Stomach smooth muscle (tissue), 2 donors: Measurements from ENCODE around the gene RREB1.

ENCODE experiments used
- H3K27ac ChIP-seq: one replicate; pipeline ENCODE4 v1.7.0; 2013; ENCODE audit warnings: mild to moderate bottlenecking, low read length, inconsistent platforms
- H3K27me3 ChIP-seq, 2 donors: one replicate each; pipeline ENCODE4 v1.7.0; 2013; ENCODE audit warnings: low read length in 2 of 2; ENCODE audit not compliant: insufficient read depth in 2 of 2, control insufficient read depth in 1 of 2
- H3K36me3 ChIP-seq, 2 donors: one replicate each; pipeline ENCODE4 v1.7.0; 2013; ENCODE audit warnings: low read length in 2 of 2; ENCODE audit not compliant: control insufficient read depth in 2 of 2, insufficient read depth in 2 of 2
- H3K4me1 ChIP-seq: one replicate; pipeline ENCODE4 v1.7.0; 2013; ENCODE audit warnings: low read length; ENCODE audit not compliant: control insufficient read depth, insufficient read depth
- H3K4me3 ChIP-seq, 2 donors: one replicate each; pipeline ENCODE4 v1.7.0; 2013; ENCODE audit warnings: low read length in 2 of 2
- H3K9ac ChIP-seq, 2 donors: one replicate each; pipeline ENCODE4 v1.7.0; 2013; ENCODE audit warnings: low read length in 2 of 2, mild to moderate bottlenecking in 1 of 2
- H3K9me3 ChIP-seq, 2 donors: one replicate each; pipeline ENCODE4 v1.7.0; 2013; ENCODE audit warnings: low read length in 2 of 2; ENCODE audit not compliant: control insufficient read depth in 2 of 2
- donor health status: healthy.
- donor health status: Pancreatic carcinoma.

RREB1 gene

DNA sequence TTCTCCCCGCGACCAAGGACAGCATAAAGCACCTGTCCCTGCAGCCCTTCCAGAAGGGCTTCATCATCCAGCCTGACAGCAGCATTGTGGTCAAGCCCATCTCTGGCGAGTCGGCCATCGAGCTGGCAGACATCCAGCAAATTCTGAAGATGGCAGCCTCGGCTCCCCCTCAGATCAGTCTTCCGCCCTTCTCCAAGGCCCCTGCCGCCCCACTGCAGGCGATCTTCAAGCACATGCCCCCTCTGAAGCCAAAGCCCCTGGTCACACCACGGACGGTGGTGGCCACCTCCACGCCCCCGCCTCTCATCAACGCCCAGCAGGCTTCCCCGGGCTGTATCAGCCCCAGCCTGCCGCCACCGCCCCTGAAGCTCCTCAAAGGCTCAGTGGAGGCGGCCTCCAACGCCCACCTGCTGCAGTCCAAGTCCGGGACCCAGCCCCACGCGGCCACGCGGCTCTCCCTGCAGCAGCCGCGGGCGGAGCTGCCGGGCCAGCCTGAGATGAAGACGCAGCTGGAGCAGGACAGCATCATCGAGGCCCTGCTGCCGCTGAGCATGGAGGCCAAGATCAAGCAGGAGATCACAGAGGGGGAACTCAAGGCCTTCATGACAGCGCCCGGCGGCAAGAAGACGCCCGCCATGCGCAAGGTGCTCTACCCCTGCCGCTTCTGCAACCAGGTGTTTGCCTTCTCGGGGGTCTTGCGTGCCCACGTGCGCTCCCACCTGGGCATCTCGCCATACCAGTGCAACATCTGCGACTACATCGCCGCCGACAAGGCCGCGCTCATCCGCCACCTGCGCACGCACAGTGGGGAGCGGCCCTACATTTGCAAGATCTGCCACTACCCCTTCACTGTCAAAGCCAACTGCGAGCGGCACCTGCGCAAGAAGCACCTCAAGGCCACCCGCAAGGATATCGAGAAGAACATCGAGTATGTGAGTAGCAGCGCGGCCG, 121.9 kb downstream of the RREB1 start:
- Histone ChIP-seq H3K4me3 (no peak overlapping the region), H3K27ac (no peak overlapping the region), H3K9ac (no peak overlapping the region), H3K4me1 (no peaks in the 10 kb centered on the region), H3K36me3 (peaks cover 49 to 56% of the 10 kb centered on the region in 2 donors), H3K9me3 (no peaks in the 10 kb centered on the region), H3K27me3 (no peaks in the 10 kb centered on the region)

DNA sequence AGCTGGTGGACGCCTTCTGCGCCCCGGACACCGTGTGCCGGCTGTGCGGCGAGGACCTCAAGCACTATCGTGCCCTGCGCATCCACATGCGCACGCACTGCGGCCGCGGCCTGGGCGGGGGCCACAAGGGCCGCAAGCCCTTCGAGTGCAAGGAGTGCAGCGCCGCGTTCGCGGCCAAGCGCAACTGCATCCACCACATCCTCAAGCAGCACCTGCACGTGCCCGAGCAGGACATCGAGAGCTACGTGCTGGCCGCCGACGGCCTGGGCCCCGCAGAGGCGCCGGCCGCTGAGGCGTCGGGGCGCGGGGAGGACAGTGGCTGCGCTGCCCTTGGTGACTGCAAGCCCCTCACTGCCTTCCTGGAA, 122.5 kb downstream of the RREB1 start:
- Histone ChIP-seq H3K4me1 (peaks cover 2% of the 10 kb centered on the region), H3K9ac (no peak overlapping the region), H3K9me3 (no peaks in the 10 kb centered on the region), H3K36me3 (peaks cover 48 to 57% of the 10 kb centered on the region in 2 donors), H3K27me3 (no peaks in the 10 kb centered on the region), H3K4me3 (no peak overlapping the region), H3K27ac (no peak overlapping the region)

DNA sequence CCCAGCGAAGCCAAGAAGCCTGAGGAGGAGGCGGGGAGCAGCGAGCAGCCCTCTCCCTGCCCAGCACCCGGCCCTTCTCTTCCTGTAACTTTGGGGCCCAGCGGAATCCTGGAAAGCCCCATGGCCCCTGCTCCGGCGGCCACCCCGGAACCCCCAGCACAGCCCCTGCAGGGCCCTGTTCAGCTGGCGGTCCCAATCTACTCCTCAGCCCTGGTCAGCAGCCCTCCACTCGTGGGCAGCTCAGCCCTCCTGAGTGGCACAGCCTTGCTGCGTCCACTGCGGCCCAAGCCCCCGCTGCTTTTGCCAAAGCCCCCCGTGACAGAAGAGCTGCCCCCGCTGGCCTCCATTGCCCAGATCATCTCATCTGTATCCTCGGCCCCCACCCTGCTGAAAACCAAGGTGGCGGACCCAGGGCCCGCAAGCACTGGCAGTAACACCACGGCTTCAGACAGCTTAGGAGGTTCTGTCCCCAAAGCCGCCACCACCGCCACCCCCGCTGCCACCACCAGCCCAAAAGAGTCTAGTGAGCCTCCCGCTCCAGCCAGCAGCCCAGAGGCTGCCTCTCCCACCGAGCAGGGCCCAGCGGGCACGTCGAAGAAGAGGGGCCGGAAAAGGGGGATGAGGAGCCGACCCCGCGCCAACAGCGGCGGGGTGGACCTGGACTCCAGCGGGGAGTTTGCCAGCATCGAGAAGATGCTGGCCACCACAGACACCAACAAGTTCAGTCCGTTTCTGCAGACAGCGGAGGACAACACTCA, 123.4 kb downstream of the RREB1 start:
- no peaks in the 10 kb centered on the region for H3K27me3 ChIP-seq
- peaks cover 9% of the 10 kb centered on the region for H3K4me1 ChIP-seq
- H3K27ac ChIP-seq = no peak overlapping the region
- no peak overlapping the region for H3K9ac ChIP-seq
- no peaks in the 10 kb centered on the region for H3K9me3 ChIP-seq
- no peak overlapping the region for H3K4me3 ChIP-seq
- H3K36me3 ChIP-seq = peaks cover 45 to 57% of the 10 kb centered on the region in 2 donors

DNA sequence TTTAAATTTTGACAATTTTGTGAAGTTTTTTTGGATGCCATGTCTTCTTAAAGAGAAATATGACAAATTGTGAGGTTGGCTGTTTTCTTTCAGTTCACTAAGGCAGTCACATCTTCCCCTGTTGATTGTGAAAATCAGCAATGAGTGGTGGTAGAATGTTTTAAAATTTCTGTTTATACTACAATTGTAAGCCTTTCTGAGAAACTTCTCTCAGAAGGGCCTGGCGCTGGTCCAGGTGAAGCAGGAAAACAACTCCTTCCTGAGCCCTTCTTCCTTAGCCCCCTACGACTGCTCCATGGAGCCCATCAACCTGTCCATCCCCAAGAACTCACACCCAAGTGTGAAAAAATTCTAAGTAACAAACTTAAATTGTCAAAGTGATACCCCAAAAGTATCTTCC, 124.6 kb downstream of the RREB1 start:
- peaks cover 36 to 49% of the 10 kb centered on the region in 2 donors for H3K36me3 ChIP-seq
- H3K9ac ChIP-seq = no peak overlapping the region
- no peak overlapping the region for H3K4me3 ChIP-seq
- H3K27me3 ChIP-seq = no peaks in the 10 kb centered on the region
- H3K9me3 ChIP-seq = no peaks in the 10 kb centered on the region
- peaks cover 12% of the 10 kb centered on the region for H3K4me1 ChIP-seq
- no peak overlapping the region for H3K27ac ChIP-seq

- H3K9me3 ChIP-seq = no peaks in the 10 kb centered on the region
- no peak overlapping the region for H3K9ac ChIP-seq
- no peak overlapping the region for H3K27ac ChIP-seq
- H3K4me1 ChIP-seq = peaks cover 19% of the 10 kb centered on the region
- no peaks in the 10 kb centered on the region for H3K27me3 ChIP-seq
- peaks cover 28 to 37% of the 10 kb centered on the region in 2 donors for H3K36me3 ChIP-seq
- H3K4me3 ChIP-seq = no peak overlapping the region
Measured at GRCh38 chr6:7234547-7234946, 126.8 kb downstream of the RREB1 start.

DNA sequence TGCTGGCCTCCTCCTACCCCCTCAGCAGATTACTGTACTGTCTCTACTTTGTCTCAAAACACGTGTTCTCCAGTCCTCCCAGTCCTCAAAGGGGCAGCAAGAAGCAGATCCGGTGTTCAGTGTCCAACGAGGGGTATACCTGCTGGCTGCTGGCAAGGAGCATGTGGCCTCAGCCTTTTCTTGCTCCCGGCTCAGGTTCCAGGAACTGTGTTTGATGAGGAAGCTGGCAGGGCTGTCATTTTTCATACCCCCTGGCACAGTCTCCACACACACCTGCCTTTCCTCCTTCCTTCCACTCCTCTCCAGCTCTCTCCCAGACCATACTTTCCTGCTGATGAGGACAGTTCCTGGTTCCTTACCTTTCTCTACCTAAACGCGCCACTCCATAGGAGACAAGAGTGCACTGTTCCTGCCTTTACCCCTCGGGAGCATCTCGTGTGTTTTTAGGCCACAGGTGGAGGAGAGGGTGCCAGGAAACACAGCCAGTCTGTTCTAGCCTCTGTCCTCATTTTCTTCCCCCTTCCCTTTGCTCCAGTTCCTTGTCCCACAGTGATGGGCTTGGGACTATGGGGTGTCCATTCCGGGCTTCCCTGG, 128.0 kb downstream of the RREB1 start:
- Histone ChIP-seq H3K27ac (no peak overlapping the region), H3K4me1 (peaks cover 19% of the 10 kb centered on the region), H3K9ac (peak overlapping the region in 1 of 2 donors; percentile 29), H3K27me3 (no peaks in the 10 kb centered on the region), H3K9me3 (no peaks in the 10 kb centered on the region), H3K36me3 (peaks cover 24 to 32% of the 10 kb centered on the region in 2 donors), H3K4me3 (no peak overlapping the region)

DNA sequence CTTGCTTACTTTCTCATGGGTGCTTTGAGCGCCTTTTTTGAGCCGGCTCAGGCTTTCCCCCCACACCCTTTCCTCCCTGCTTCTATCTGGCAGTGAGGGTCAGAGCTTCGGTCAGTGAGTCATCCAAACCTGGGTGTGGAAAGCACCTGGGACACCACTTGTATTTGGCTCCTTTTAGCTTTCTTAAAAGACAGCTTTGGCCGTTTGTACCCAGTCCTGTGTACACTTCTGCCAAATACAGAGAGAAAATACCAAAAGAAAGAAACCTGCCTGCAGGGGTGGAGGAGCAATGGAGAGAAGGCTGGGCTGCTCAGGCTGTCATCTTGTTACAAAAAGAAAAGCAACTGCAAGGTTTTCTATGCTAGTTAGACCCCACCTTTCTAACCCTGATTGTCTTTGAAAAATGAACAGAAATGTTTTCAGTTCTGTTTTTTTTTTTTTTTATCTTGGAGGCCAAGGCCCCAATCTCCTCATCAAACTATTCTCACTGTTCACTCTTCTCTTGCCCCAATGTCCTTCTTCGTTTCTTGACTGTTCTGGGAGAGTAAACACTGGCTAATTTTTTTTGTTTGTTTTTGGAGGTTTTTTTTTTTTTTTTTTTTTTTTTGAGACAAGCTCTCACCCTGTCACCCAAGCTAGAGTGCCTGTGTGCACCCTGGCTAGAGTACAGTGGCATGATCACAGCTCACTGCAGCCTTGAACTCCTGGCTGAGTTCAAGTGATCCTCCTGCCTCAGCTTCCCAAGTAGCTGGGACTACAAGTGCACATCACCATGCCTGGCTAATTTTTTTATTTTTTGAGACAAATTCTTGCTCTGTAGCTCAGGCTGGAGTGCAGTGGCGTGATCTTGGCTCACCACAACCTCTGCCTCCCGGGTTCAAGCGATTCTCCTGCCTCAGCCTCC, 128.8 kb downstream of the RREB1 start:
- H3K4me1 ChIP-seq = peaks cover 19% of the 10 kb centered on the region
- H3K27me3 ChIP-seq = no peaks in the 10 kb centered on the region
- peaks cover 25 to 37% of the 10 kb centered on the region in 2 donors for H3K36me3 ChIP-seq
- no peak overlapping the region for H3K4me3 ChIP-seq
- H3K9me3 ChIP-seq = no peaks in the 10 kb centered on the region
- H3K9ac ChIP-seq = no peak overlapping the region
- H3K27ac ChIP-seq = no peak overlapping the region

GRCh38 chr6:7237653-7238188, 130.0 kb downstream of the RREB1 start:
- Histone ChIP-seq H3K9me3 (no peaks in the 10 kb centered on the region), H3K27me3 (no peaks in the 10 kb centered on the region), H3K4me3 (no peak overlapping the region), H3K27ac (no peak overlapping the region), H3K4me1 (peaks cover 21% of the 10 kb centered on the region), H3K9ac (no peak overlapping the region), H3K36me3 (peaks cover 20 to 35% of the 10 kb centered on the region in 2 donors)

GRCh38 chr6:7238526-7238899, 130.8 kb downstream of the RREB1 start:
- Histone ChIP-seq H3K27ac (no peak overlapping the region), H3K27me3 (no peaks in the 10 kb centered on the region), H3K4me1 (peaks cover 28% of the 10 kb centered on the region), H3K4me3 (no peak overlapping the region), H3K9me3 (no peaks in the 10 kb centered on the region), H3K9ac (no peak overlapping the region), H3K36me3 (peaks cover 20 to 35% of the 10 kb centered on the region in 2 donors)
